ENCODE results near the gene MAN1B1.
"Not testable (repeated sequence)": the region's sequence is repeated elsewhere in the genome, so short reads cannot be mapped to it uniquely, and the experiment has no call there.

MAN1B1 gene

DNA sequence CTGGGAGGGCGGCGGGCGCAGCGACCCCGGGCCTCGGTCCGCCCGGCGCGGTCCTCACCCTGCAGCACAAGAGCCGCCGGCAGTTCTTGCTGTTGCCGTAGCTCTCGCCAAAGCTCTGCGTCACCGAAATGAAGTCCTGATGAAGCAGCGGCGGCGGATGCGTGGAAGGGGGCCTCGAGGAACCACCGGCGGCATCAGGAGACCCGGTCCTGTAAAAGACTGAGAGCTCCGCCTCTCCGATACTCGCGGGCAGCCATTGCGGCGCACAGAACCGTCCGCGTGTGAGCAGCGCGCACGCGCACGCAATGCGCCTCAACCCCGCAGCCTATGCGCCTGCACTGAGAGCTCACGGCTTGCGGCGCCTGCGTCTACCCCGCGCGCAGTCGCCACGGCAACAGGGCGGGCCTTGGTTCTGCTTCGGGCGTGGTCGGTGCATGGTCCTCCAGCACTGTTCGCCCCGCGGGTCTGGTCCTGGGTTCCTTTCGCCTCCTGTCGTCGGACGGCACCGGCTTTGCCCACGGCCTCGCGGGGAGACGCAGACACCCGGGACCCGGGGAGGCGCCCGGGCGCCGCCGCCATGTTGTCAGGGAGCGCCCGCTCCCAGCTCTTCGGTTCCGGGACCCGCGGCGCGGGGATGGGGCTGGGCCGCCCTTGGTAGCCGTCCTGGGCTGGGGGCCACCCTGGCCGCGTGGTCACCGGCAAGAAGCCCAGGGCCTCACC lies 42.8 kb downstream of the MAN1B1 start:
- DNase-seq = peak; percentile 84

DNA sequence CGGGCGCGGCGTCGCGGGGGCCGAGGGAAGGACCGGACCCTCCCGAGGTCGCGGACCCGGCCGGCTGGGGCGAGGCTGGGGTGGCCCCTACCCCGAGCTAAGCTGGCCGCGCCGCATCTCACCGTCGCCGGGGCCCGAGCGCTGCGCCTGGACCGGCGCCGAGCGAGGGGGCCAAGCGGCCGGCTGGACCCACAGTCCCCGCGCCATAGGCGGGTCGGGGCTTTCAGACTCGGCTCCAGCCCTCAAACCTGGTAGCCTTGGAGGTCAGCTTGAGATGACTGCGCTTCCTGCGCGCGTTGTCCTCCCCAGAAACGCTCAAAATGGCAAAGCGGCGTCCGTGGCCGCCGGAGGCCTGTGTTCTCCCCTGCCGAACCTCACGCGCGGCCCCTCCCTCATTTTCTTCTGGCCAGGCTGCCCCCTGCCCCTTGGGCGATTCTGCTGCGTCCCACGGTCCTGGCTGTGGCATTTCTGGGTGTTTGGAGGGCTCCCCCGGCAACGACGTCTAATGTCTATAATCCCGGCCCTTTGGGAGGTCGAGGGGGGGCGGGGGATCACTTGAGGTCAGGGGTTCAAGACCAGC lies 43.5 kb downstream of the MAN1B1 start:
- DNase-seq = no peak

DNA sequence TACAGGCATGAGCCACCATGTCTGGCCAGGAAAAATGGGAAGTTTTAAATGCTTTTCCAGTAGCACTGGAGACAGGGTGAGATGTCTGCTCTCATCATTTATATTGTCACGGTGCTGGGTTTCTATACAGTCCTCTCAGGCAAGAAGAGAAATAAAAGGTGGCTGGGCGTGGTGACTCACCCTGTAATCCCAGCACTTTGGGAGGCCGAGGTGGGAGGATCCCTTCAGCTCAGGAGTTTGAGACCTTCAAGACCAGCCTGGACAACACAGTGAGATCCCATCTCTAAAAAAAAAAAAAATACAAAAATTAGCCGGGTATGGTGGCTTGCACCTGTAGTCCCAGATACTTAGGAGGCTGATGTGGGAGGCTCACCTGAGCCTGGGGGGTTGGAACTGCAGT lies 47.4 kb downstream of the MAN1B1 start:
- DNase-seq = no peak

DNA sequence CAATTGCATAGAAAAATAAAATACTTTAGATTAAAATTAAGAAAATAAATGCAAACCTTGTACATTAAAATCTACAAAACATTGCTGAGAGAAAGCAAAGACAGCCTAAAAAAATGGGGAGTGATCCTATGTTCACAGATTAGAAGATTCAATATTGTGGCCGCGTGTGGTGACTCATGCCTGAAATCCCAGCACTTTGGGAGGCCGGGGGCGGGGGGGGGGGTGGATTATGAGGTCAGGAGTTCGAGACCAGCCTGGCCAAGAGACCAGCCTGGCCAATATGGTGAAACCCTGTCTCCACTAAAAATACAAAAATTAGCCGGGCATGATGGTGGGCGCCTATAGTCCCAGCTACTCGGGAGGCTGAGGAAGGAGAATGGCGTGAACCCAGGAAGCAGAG lies 48.4 kb downstream of the MAN1B1 start:
- not testable (repeated sequence) for DNase-seq

DNA sequence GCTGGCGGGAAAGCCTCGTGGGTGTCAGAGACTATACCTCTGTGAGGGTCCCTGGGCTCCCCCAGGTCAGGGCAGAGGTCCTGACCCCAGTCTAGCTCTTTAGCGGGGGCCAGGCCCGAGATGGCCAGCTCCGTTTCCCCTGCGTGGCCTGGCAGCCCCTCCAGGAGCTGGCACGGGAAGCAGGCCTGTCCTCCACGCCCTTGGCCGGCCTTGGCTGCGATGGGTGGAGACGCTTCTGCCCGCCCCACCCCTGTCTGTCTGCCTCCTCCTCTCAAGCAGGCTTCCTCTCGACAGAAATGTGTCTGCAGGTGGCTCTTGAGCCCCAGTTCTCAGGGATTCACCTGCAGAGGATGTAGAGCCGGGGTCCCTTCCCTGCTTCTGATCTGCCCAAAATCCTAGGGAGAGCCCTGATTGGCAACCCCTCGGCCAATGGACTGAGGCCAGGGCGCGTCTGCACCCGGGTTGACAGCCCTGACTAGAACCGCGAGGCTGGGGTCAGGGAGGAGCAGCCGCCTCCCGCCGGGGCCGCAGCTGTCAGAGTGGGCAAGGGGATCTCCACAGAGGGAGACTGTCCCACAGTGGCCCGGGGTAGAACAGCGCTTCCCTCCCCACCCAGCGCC lies 49.6 kb downstream of the MAN1B1 start:
- DNase-seq = no peak

DNA sequence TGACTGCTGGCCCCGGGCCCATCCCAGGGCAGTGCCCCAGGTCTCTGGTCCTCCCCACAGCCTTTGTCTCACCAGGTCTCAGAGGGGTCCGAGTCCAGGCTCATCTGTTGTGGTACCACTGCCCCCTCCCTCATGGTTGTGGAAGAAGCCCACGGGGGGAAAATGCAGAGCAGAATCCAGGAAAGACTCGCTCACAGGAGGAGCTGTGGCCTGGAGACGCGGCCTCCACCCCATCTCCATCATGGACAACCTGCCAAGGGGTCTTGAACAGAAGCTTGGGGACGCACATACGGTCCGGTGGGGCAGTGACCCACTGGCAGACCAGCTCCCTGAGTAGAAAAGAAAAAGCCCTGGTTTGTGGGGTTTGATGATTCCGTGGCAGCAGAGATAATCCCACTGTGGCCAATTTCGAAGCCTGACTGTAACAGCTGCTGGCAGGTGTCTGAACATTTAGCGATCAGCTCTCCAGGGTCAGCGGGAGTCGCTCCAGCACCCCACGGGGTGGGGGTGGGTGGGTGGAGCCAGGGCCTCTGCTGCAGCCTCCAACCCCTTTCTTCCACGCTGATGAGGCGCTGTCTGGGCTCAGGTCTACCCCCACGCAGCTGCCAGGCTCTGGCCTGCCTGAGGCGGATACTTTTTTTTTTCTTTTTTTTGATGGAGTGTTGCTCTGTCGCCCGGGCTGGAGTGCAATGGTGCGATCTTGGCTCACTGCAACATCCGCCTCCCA lies 50.3 kb downstream of the MAN1B1 start:
- no peak for DNase-seq

DNA sequence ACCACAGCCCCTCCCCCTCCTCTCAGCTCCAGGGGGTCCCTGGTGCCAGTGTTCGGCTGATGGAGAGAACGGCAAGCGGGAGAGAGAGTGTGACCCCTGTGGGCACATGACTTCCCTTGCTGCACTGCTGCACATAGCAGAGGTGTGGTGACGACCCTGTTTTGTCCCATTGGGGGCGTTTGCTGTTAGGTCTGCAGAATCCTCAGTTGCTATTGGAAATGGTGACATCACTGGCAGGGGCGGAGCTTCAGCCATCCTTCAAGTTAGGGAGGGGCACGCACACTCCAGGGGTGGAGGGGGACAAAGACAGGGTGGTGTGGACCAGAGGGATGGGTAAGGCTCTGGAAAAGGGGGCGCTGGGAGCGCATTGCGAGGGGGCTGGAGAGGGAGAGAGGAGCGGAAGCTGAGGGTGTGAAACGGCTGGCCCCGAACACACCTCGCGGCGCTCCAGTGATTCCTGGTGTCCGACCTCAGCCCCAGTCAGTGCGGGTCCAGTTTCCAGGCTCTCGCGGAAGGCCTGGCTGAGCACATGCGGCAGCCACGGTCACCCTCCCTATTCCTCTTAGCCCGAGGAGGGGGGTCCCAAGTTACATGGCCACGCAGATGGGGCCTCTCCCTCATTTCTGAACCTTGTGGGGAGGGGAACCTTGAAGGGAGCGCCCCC lies 51.4 kb downstream of the MAN1B1 start:
- peak; percentile 68 for DNase-seq

DNA sequence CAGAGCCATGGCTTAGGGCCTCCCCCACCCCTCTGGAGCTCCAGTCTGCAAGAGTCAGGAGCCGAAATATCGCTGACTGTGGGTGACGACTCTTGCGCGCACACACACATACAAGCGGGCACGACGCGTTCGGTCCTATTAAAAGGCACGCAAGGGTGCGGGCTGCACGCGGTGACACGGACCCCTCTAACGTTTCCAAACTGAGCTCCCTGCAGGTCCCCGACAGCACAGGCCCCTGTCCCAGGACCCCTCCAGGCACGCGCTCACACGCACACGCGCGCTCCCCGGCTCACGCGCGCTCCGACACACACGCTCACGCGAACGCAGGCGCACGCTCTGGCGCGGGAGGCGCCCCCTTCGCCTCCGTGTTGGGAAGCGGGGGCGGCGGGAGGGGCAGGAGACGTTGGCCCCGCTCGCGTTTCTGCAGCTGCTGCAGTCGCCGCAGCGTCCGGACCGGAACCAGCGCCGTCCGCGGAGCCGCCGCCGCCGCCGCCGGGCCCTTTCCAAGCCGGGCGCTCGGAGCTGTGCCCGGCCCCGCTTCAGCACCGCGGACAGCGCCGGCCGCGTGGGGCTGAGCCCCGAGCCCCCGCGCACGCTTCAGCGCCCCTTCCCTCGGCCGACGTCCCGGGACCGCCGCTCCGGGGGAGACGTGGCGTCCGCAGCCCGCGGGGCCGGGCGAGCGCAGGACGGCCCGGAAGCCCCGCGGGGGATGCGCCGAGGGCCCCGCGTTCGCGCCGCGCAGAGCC lies 52.1 kb downstream of the MAN1B1 start, which contains the start of gene GRIN1:
Gene GRIN1 (plus strand): TSS at position 433 of the 746 bp plus-strand sequence. CDS start 333 bp downstream, outside the sequence.
- no peak for DNase-seq

DNA sequence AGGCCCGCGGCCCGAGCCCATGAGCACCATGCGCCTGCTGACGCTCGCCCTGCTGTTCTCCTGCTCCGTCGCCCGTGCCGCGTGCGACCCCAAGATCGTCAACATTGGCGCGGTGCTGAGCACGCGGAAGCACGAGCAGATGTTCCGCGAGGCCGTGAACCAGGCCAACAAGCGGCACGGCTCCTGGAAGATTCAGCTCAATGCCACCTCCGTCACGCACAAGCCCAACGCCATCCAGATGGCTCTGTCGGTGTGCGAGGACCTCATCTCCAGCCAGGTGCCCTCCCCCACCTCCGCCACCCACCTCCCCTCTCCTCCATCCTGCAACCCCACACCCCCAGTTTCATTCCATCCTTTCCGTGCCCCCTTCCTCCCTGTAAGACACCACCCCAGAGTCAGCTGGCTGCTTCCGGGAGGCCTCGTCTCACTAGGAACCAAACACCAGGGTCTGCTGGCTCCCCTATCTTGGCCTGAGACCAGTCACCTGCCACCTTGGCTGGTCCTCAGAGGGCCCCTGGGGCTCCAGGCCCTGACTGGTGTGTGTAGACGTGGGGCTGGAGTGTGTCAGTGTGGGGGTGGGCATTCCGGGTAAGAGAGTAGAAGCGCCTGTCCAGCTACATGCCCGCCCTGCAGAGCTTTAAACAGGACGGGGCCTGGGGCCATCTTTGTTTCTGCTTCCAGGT lies 52.8 kb downstream of the MAN1B1 start:
- DNase-seq = no peak

DNA sequence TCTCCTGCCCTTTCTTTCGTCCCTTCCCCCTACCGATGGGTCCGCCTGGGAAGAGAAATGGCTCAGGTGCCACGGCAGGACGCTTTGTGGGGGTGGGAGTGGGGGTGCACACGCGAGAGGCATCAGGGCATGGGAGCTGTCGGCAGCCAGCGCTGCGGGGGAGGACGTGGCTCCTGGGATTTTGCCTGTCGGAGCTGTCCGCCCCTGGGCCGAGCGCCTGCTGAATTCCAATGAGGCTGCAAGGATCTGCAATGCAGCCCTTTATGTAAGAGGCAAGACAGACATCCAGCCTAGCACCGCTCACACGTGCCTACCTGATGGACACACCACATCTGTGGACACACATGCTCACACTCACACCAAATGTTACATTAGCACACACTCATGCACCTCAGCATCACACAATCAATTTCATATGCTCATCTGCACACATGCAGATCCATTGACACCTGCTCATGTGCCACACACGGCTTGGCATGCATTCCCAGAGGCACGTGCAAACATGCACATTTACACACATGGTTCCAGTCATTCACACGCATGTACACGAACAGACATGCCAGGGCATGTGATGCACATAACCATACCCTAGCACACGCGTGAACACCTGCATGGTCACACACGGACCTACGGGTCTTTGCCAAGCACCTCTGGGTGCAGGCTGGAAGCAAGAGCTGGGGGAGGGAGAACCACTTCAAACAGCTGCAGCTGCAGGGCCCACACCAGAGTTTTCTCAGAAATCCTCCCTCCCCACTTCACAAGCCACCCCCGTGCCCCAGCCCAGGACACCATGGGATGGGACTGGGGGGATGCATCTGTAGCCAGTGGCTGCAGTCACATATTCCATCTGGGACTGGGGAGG lies 53.6 kb downstream of the MAN1B1 start:
- DNase-seq = no peak

DNA sequence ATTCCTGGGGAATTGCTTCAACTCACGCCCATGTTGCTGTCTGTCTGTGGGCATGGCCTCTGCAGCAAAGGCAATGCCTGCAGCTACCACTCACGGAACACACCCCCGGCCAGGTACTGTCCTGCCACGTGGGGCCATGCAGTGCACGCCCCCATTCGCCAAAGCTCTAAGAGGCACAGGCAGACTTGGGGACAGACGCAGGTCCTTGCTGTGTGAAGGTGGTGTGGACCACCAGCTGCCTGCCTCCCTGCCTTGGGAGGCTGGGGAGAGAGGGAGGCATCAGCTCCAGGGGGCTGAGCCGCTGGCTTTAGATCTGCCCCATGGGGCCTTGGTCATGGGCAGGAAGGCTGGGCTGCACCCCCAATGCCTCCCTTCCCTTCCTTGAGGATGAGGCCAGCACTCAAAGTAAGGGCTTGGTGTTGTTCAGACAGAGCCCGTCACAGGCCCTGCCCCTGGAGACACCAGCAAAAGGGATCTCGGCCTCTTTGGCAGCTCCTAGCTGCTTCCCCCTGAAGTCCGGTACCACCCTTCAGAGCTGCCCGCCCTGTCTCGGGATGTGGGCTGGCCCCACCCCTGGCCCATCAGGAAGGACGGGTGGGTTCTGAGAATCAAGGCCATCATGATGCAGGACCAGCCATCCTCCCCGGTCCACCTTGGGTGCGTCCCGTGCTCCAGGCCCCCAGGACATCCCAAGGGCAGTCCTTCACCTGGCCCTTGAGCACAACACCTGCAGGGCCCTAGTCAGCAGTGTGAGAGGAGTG lies 54.4 kb downstream of the MAN1B1 start:
- no peak for DNase-seq

DNA sequence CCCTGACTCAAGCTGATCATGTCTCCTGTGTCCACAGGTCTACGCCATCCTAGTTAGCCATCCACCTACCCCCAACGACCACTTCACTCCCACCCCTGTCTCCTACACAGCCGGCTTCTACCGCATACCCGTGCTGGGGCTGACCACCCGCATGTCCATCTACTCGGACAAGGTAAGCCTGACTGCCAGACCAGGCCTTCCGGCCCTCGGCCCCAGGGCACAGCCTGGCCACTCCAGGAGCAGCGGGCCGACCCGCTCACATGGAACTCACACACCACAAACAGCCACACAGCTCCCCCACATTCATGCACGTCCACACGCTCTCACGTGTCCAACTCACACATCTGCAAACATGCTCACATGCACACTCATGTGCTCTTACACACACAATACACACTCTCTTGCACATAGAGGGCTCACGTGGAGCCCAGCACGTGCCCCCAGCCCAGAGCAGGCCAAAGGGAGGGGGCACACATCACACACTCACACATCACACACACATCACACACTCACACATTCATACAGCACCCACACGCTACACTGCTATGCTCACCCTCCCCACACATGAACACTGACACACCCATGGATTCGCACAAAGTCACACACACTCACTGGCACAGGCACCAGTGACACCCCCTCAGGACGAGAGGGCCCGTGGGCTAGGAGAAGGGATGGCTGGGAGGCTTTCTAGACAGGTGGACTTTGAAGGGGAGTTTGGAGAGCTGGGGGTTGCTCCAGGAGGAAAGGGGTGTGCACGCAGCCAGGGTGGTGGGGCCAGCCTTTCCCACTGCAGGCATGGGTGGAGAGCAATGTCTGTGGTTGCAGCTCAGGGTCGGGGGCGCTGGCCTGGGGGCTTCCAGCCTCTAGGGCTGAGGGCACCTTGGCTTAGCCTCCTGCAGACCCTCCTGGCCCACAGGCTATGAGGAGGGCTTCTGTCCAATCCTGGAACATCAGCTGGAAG lies 55.5 kb downstream of the MAN1B1 start:
- no peak for DNase-seq

DNA sequence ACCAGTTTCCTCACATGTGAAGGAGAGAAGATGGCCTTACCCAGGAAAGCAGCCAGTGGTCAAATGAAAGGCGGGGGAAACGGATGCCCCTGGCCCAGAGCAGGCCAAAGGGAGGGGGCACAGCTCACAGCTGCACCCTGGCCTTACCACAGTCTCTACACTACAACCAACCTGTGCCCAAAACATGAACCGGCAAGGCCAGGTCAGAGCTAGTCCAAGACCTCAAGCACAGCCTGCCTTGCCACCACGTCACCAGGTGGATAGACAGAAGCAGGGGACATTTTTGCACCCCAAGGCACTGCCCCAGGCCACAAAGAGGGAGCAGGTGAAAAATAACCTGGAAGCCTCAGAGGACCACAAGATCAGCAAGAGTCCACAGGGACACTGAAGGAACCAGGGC lies 56.7 kb downstream of the MAN1B1 start:
- no peak for DNase-seq

DNA sequence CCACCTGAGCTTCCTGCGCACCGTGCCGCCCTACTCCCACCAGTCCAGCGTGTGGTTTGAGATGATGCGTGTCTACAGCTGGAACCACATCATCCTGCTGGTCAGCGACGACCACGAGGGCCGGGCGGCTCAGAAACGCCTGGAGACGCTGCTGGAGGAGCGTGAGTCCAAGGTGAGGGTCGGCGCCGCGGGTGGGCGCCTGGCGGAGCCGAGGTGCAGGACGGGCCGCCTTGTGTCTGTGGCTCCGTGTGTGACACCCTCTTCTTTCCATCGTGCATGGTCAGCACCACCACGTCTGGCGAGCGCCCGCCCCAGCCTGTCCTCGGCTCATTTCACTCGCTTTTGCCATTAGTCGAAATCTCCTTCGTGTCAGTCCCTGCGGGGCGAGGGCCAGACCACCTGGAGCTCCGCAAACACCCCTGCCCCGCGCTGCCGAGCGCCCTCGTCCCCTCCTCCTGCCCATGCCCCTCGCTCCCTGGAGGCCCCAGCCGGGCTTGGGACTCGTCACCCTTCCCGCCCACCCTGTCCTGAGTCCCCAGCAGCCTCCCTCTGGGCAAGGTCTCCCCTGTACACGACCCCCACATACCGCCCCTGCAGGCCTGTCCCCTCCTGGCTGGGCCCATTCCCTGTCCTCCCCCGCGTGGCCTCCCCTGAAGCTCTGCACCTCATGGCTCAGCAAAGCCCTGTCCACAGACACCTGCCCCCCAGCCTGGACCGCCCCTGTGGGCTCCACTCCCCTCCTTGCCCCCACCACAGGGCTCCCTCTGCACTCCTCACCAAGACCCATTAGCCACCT lies 59.1 kb downstream of the MAN1B1 start:
- DNase-seq = no peak

DNA sequence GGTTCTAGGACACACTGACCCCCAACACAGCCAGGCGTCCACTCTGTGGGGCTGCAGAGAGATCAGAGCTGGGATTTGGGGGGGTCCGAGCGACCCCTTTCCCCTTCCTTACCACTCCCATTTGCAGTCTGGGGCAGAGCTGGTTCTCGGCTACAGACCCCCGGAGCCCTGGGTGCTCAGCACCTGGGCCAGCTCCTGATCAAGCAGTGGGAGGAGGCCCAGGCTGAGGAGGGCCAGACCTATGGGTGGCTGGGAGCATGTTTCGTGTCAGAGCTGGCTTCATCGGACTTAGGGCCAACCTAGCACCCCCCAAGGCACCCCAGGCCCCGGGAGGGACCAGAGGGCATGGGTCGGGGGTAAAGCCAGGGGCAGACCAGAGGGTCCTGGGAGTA lies 59.7 kb downstream of the MAN1B1 start:
- no peak for DNase-seq

DNA sequence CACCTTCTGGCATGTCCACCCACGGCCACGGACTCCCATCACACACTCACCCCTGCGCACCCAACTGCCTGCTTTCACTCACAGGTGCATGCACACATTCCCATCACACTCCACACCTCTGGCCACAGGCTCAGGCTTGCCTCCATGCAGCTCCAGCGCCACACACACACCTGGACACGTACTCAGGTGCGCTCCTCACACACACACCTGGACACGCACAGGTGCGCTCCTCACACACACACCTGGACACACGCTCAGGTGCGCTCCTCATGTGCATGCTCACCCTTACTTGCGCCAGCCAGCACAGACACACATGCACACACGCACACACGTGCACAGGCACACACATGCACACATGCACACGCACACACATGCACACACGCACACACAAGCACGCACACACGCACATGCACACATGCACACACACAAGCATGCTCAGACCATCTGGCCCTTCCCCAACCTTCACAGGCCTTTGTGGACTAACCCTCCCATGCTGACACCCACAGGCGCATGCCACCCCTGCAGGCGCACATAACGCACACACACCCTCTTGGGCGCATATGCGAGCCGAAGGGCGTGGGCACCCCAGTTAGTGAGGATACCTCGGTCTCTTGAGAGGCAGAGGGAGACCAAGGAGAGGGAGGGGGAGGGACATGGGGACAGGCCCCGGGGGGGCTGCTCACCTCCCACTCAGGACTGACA lies 60.5 kb downstream of the MAN1B1 start:
- no peak for DNase-seq

DNA sequence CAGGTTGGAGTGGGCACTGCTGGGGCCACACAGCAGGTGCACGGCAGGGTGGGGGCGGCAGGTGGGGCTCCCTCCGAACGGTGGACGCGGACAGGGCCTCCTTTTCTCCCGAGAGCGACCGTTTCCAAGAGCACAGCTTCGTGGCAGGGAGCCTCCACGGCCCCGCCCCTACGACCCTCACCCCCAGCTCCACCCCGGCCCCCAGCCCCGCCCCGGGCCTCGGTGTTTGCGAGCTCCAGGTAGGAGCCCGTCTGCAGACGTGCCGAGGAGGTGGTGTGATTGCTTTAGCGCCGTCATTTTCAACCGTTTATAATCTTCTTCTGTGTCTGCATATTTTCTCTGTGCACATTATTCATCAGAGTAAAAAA lies 61.0 kb downstream of the MAN1B1 start:
- DNase-seq = no peak

All from NCI-H2227 treated with DMSO at 0.1 percent for 48 hours (cell line).